AG10803 (cell line): ENCODE measurements around the gene ADGRA3.

Experiments
- DNase-seq: peaks from one replicate; pipeline ENCODE4 v3.0.0; 2010; ENCODE audit warnings: low read depth
- H3K4me3 ChIP-seq: 2 replicates; pipeline ENCODE4 v1.5.1; 2011; ENCODE audit warnings: mild to moderate bottlenecking, low read length, control low read depth
- CTCF ChIP-seq: conservative IDR thresholded peaks from 2 replicates; pipeline ENCODE4 v1.5.1; 2011; ENCODE audit warnings: mild to moderate bottlenecking, low read length, control low read depth, inconsistent platforms

Gene ADGRA3

GRCh38 chr4:22512306-22512705 lies 3.6 kb downstream of the ADGRA3 start:
- no peak for DNase-seq
- TF ChIP-seq CTCF: no peak
- H3K4me3 ChIP-seq: no peak overlapping the region

DNA sequence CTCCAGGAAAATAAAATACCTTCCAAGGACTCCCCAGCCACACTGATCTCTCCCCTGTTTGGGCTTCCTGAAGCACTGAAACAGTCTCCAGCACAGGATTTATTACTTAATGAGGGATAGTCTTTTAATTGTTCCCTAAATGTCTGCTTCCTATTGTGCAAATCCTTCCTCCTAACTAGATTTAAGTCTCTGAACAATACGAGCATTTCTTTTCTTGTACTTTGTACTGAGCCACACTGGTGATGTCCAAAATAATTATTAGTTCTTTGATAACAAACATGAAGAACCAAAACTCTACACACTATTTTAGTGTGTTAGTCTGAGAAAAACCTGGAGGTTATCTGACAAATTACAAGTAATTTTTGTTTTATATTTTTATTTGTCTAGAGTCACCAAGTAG lies 5.1 kb downstream of the ADGRA3 start:
- no peak for DNase-seq
- no peak overlapping the region for H3K4me3 ChIP-seq
- no peak for TF ChIP-seq CTCF

- DNase-seq: no peak
- no peak for TF ChIP-seq CTCF
- H3K4me3 ChIP-seq: no peak overlapping the region
These were observed 7.5 kb downstream of the ADGRA3 start for GRCh38 chr4:22508376-22508775.

- H3K4me3 ChIP-seq: no peak overlapping the region
- TF ChIP-seq CTCF: no peak
- no peak for DNase-seq
These were observed 10.9 kb downstream of the ADGRA3 start for GRCh38 chr4:22504922-22505321.

DNA sequence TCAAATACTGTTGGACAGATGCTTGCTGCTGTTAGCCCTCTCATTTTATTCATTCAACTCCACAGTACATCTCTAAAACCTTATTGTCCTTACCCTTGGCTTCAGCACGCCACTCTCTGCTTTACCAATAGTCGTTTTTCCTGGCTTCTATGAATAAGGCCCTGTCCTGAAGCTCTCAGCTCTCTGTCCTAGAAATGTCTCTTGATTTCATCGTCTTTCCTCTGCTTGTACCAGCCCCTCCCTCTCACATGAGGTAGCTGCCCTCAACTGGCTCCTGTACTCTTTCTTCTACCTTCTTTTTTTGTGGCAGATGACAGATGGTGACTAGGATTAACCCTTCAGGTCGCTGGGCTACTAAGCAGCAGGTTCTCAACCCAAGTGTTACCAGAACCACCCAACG lies 11.4 kb downstream of the ADGRA3 start:
- DNase-seq: no peak
- no peak overlapping the region for H3K4me3 ChIP-seq
- TF ChIP-seq CTCF: no peak

DNA sequence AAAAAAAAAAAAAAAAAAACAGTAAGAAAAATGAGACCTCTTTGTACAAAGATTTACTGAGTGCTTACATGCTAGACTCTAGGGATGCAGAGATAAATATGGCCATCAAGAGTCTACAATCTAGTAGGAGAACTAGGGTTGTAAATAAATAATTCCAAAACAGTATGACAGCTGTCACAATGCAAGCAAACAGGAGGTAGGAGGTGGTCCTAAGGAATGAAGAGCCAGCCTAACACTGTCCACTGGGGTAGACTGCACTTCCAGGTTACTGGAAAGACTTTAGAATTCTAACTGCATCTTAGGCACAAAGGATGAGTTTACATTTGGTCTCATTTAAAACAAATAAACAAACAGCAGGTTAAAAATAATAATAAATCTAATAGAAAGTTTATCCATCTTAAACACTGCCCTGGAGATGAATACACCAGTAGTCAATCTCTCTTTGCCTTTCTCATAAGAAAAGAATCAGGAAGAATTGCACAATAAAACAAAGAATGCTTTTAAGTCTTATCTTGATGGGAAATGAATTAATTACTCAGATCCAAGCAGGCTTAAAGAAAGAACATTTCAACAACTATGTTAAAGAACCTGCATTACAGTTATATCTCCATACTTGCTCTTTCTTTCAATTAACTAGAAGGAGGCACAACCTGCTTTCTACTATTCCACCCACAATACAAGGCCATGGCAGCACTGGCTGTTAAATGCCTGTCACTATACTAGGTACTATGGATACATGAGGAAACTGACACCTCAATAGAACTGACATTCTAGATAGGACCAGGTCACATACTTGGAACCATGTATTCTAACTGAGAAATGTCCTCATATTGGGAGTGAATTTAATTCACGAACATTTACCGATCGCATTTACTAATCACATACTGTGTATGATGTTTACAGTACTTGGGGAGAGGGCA lies 12.7 kb downstream of the ADGRA3 start:
- DNase-seq: no peak
- no peak overlapping the region for H3K4me3 ChIP-seq
- no peak for TF ChIP-seq CTCF

DNA sequence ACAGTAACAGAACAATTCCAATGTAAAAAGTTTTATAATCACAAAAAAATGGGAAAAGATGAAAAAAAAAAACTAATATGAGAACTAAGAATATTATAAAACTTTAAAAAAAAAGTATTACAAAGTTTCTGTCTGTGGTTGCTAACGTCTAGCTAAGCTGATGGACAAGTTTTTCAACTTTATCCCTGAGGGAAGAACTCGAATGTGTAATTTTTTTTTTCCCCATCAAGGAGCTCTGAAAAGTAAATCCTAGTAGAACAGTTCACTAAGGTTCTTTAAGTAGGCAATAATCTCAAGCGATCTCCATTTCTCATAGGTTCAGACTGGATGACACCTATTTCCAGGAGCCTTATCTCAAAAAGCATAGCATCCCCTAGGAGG lies 14.2 kb downstream of the ADGRA3 start:
- DNase-seq: no peak
- no peak for TF ChIP-seq CTCF
- H3K4me3 ChIP-seq: no peak overlapping the region
